Fibroblast of skin of right quadriceps (primary cell): Measurements from ENCODE around the gene AK5.
"Not testable (repeated sequence)": the region's sequence is repeated elsewhere in the genome, so short reads cannot be mapped to it uniquely, and the experiment has no call there.

Experiments
- DNase-seq: peaks from one replicate; pipeline ENCODE4 v3.0.0-alpha.2; 2013

The AK5 gene

DNA sequence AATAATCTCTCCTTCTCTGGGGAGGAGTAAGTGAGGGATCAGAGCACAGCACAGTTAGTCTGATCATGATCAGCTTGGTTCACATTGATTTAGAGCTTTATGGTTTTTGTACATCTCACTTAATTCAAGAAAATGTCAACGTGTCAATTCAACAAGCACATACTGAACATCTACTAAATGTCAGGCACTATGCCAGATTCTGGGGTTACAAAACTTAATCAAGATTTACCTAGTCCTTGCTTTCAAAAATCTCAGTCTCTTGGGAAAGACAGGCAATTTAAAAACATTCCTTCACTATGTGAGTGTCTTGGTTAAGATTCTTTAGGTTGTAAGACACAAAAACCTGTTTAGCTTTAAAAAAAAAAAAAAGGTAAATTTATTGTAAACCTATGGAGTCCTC is 181.4 kb downstream of the AK5 start:
- DNase-seq = peak; percentile 57

DNA sequence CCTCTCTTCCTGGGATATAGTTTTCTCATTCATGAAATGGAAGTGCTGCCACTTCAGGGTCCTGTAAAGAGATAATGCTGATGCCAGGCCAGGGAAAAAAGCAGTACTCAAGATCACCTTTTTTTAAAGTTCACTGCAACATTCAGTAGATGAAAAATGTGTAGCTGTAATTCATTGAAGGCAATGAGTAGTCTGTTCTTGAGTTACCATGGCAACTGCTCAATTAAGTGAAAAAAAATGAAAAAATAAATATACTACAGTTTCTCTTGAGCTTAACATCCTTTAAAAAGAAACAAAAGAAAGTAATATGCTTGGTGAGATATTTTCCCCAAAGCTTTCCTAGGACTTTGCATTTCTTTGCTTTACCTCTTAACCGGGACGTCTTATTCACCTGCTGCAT is 183.3 kb downstream of the AK5 start:
- DNase-seq = no peak

GRCh38 chr1:77465922-77466321 is 184.1 kb downstream of the AK5 start:
- no peak for DNase-seq

- no peak for DNase-seq
Measured at GRCh38 chr1:77467021-77467595, 185.3 kb downstream of the AK5 start.

- no peak for DNase-seq
Measured at GRCh38 chr1:77467741-77468140, 185.9 kb downstream of the AK5 start.

GRCh38 chr1:77468257-77468948 is 186.6 kb downstream of the AK5 start:
- no peak for DNase-seq

DNA sequence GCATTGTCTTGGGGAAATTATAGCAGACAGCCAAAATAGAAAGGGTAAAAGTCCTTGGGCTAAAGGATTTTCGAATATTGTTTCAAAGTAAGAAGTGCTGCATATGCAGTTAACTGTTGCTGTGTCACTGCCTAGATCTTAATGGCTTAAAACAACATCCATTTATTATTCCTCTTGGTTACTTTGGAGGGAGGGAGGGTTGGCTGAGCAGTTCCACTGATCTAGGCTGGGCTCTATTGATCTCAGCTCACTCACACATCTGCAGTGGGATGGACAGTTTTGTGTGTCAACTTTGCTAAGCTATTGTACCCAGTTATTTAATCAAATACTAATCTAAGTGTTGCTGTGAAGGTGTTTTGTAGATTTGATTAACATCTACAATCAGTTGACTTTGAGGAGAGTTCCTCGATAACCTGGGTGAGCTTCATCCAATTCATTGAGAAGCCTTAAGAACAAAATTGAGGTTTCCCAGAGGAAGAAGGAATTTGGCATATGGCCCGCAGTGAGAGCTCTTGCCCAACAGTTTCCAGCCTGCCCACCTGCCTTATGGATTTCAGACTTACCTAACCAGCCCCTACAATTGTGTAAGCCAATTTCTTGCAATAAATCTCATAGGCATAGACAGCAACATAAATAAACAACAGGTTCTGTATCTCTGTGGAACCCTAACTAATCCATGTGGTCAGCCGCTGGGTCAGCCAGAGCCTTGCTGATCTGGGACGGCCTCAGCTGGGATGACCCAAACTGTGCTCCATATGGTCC is 187.3 kb downstream of the AK5 start:
- DNase-seq = no peak

- DNase-seq = no peak
Measured at GRCh38 chr1:77471691-77472090, 189.9 kb downstream of the AK5 start.

GRCh38 chr1:77473690-77474089 is 191.9 kb downstream of the AK5 start:
- DNase-seq = peak; percentile 84

- no peak for DNase-seq
Measured at GRCh38 chr1:77475641-77476040, 193.8 kb downstream of the AK5 start.

DNA sequence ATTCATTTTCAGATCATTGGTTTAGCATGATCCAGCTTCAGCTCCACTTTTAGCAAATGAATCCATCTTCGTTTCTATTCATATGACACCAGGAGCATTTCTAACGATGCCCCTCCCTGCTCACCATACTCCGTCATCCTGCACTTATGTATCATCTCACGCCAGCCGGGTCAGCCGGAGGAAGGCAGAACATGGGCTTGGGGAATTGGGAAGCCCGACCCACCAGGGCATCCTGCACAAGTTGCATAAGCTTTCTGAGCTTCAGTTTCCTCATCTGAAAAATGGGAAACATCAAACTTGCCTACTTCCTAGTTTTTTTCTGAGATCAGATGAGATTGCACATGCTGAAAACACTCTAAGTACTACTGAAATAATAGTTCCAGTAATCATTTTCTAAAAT is 194.7 kb downstream of the AK5 start:
- DNase-seq = no peak

- DNase-seq = no peak
Measured at GRCh38 chr1:77484334-77484733, 202.5 kb downstream of the AK5 start.

- DNase-seq = no peak
Measured at GRCh38 chr1:77484926-77485325, 203.1 kb downstream of the AK5 start.

DNA sequence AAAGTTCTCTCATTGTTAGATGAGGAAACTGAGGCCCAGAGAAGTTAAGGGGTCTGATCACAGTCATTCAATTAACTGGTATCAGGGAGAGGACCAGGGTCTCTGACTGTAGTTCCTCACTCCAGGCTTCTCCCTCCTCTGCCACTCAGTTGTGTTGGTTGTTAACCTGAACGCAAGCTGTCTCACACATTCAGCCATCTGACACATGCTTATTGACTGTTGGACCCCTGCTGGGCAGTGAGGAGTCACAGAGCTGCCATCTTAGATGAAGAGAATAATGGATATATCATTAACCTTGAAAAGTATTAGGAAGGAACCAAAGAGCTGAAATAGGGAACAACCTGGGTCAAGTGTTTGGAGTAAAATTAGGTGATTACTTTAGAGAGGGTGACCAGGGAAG is 205.8 kb downstream of the AK5 start:
- no peak for DNase-seq

- peak; percentile 79 for DNase-seq
Measured at GRCh38 chr1:77489910-77490309, 208.1 kb downstream of the AK5 start.

DNA sequence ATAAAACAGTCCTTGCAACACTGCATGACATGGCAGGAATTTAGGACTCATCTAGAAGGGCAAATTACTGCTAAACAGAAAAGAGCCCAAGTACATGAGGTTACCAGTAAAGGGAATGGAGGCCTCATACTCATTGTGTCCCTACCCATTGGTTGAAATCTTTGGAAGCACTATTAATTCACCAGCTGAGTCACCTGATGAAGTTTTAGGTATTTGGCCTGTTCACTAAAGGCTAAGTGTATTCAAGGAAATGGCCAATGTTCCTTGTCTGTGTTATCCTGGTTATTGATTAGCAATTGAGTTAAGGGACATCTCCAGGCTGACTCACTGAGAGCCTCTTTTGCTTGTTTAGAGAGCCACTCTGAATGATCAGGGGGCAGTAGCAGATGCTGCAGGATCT is 212.2 kb downstream of the AK5 start:
- DNase-seq = no peak

GRCh38 chr1:77498918-77499317 is 217.1 kb downstream of the AK5 start:
- DNase-seq = no peak

GRCh38 chr1:77499466-77499865 is 217.6 kb downstream of the AK5 start:
- DNase-seq = no peak

- DNase-seq = peak; percentile 38
Measured at GRCh38 chr1:77504986-77505385, 223.2 kb downstream of the AK5 start.

DNA sequence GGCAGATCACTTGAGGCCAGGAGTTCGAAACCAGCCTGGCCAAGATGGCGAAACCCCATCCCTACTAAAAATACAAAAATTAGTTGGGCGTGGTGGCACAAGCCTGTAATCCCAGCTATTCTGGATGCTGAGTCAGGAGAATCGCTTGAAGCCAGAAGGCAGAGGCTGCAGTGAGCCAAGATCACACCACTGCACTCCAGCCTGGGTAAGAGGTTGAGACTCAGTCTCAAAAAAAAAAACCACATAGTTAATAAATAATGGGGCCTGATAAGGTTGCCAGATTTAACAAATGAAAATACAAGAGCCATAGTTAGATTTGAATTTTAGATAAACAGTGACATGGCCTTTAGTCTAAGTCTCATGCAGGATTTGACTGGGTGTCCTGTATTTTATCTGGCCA is 225.0 kb downstream of the AK5 start:
- DNase-seq = no peak

DNA sequence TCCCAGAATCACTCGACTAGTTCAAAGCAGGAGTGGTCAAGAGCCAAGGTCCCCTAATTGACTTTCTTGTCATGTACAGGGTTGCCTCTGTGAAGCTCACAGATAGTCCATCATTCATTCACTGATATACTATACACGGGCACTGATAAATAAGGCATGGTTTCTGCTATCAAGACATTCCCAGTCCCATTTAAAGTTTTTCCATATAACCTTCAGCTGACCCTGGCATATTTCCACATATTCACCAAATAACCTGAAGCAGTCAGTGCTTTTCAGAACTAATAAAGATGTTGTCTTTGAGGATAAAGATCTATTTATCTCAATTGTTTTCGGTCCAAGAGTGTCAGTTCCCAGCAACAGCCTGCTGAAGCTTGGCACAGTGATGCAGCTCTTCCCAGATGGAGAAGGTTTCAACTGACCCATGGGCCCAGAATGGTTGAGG is 227.3 kb downstream of the AK5 start:
- DNase-seq = no peak

GRCh38 chr1:77509898-77510297 is 228.1 kb downstream of the AK5 start:
- DNase-seq = no peak

GRCh38 chr1:77511440-77511840 is 229.6 kb downstream of the AK5 start:
- DNase-seq = peak; percentile 95

DNA sequence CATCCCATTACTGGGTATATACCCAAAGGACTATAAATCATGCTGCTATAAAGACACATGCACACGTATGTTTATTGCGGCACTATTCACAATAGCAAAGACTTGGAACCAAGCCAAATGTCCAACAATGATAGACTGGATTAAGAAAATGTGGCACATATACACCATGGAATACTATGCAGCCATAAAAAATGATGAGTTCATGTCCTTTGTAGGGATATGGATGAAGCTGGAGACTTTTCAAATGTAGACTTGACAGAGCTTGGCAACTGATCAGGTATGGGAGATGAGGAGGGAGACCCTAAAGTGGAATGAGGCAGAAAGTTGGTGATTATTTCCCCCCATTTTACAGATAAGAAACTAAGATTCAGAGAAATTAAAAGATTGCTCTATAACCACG is 230.8 kb downstream of the AK5 start:
- DNase-seq = not testable (repeated sequence)
